C4-2B (cell line): Measurements from ENCODE around the gene MANF.

Experiments
- ZFX ChIP-seq: fragments of 450-650 bp; IDR thresholded peaks from 2 replicates; pipeline ENCODE4 v1.6.1; 2017
- TF ChIP-seq, protein P1 (sequence below): fragments of 450-650 bp; conservative IDR thresholded peaks from 2 replicates; pipeline ENCODE4 v1.5.1; 2017; ENCODE audit warnings: mild to moderate bottlenecking

DNA sequence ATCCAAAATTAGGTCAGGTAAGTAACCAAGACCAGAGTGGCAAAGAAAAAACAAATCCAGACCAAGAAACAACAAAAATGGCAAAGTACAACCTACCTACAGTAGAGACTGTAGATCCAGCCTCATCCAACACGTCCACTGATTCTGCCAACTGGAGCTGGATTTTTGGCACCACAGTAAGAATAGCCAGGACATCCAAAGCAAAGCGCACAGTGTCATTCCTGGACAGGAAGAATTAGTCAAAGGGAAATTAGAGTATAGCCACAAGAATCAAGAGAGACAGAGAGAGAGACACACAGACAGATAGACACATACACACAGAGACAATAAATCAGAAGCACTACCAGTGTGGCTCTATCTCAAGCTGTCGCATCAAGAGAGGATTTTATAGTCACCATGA lies 37.1 kb downstream of the MANF start:
- TF ChIP-seq, protein P1, sequence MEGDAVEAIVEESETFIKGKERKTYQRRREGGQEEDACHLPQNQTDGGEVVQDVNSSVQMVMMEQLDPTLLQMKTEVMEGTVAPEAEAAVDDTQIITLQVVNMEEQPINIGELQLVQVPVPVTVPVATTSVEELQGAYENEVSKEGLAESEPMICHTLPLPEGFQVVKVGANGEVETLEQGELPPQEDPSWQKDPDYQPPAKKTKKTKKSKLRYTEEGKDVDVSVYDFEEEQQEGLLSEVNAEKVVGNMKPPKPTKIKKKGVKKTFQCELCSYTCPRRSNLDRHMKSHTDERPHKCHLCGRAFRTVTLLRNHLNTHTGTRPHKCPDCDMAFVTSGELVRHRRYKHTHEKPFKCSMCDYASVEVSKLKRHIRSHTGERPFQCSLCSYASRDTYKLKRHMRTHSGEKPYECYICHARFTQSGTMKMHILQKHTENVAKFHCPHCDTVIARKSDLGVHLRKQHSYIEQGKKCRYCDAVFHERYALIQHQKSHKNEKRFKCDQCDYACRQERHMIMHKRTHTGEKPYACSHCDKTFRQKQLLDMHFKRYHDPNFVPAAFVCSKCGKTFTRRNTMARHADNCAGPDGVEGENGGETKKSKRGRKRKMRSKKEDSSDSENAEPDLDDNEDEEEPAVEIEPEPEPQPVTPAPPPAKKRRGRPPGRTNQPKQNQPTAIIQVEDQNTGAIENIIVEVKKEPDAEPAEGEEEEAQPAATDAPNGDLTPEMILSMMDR: no peak
- TF ChIP-seq ZFX: no peak
